H1 (cell line): ENCODE results near the gene TOM1L2. TPM values are rescaled to one million over a fixed set of nuclear protein-coding genes. Genes with fewer than 3 reads are reported as not detected.
"Not testable (repeated sequence)": the region's sequence is repeated elsewhere in the genome, so short reads cannot be mapped to it uniquely, and the experiment has no call there.

Experiments
- CTCF ChIA-PET: fragments of 300-600 bp; sonication (Branson Sonifier 250); formaldehyde crosslinking; loops from one replicate; lab custom pipeline; 2021; ENCODE audit not compliant: partially characterized antibody; lab: Charles Lee
- POLR2A ChIA-PET: fragments of 300-600 bp; sonication (Branson Sonifier 250); formaldehyde crosslinking; loops from one replicate; lab custom pipeline; 2021; ENCODE audit warnings: inconsistent platforms; ENCODE audit not compliant: partially characterized antibody; lab: Charles Lee
- DNase-seq, 2 experiments: peaks; one replicate each; pipeline versions ENCODE4 v3.0.0 to v3.0.0-alpha.2; 2010 to 2022; ENCODE audit warnings: low spot score in 2 of 2, low read depth in 1 of 2, mixed read lengths in 1 of 2
- FAIRE-seq: peaks from 2 replicates; lab custom pipeline; 2011; peaks lifted over from hg19 to GRCh38; lab: Jason Lieb, UNC
- H2AFZ ChIP-seq: 2 replicates; pipeline ENCODE4 v1.8.1; 2012; ENCODE audit warnings: low read length, inconsistent platforms
- H2AK5ac ChIP-seq: 2 replicates; pipeline ENCODE4 v1.6.1; 2013; ENCODE audit warnings: low read depth, low read length
- H2BK120ac ChIP-seq: replicated peaks from 2 replicates; pipeline ENCODE3; 2013; ENCODE audit warnings: low read depth, low read length, inconsistent platforms
- H2BK12ac ChIP-seq: 2 replicates; pipeline ENCODE4 v1.6.1; 2013; ENCODE audit warnings: low read depth, low read length
- H2BK15ac ChIP-seq: 2 replicates; pipeline ENCODE4 v1.6.1; 2013; ENCODE audit warnings: low read length
- H2BK20ac ChIP-seq: 2 replicates; pipeline ENCODE4 v1.6.1; 2013; ENCODE audit warnings: low read length
- H2BK5ac ChIP-seq: 2 replicates; pipeline ENCODE4 v1.6.1; 2013; ENCODE audit warnings: low read depth, low read length
- H3K14ac ChIP-seq: 2 replicates; pipeline ENCODE4 v1.6.1; 2013; ENCODE audit warnings: inconsistent platforms; ENCODE audit not compliant: insufficient read length
- H3K18ac ChIP-seq: 2 replicates; pipeline ENCODE4 v1.6.1; 2013; ENCODE audit warnings: low read length; ENCODE audit errors: extremely low read depth
- H3K23ac ChIP-seq: 2 replicates; pipeline ENCODE4 v1.6.1; 2013; ENCODE audit warnings: inconsistent platforms; ENCODE audit not compliant: insufficient read length
- H3K23me2 ChIP-seq: 2 replicates; pipeline ENCODE4 v1.6.1; 2013; ENCODE audit warnings: low read depth, low read length
- H3K27ac ChIP-seq: 2 replicates; pipeline ENCODE4 v1.6.1; 2011; ENCODE audit warnings: low read depth, low read length, inconsistent platforms
- H3K27me3 ChIP-seq, 4 experiments: replicated peaks in 1 of 4; 1 replicate in 1 of 4; 2 replicates in 3 of 4; pipeline versions ENCODE4 v1.6.1 to v1.8.1; 2011 to 2013; ENCODE audit warnings: low read length in 3 of 4, mild to moderate bottlenecking in 3 of 4, inconsistent platforms in 2 of 4, mixed read lengths in 2 of 4, moderate library complexity in 1 of 4; ENCODE audit not compliant: control insufficient read depth in 3 of 4, insufficient read depth in 3 of 4; ENCODE audit errors: extremely low read depth in 1 of 4
- H3K36me3 ChIP-seq, 4 experiments: 2 replicates each; pipeline versions ENCODE4 v1.6.1 to v1.8.1; 2011 to 2013; ENCODE audit warnings: mild to moderate bottlenecking in 4 of 4, low read length in 3 of 4, moderate library complexity in 2 of 4, control low read depth in 1 of 4, inconsistent platforms in 1 of 4; ENCODE audit not compliant: insufficient read depth in 4 of 4, control insufficient read depth in 2 of 4
- H3K4ac ChIP-seq: replicated peaks from 2 replicates; pipeline ENCODE3; 2013; ENCODE audit warnings: low read length, low read depth, mixed read lengths, inconsistent platforms; ENCODE audit not compliant: insufficient read length
- H3K4me1 ChIP-seq, 4 experiments: replicated peaks in 1 of 4; 1 replicate in 1 of 4; 2 replicates in 3 of 4; pipeline versions ENCODE4 v1.6.1 to v1.8.1; 2011 to 2013; ENCODE audit warnings: low read length in 3 of 4, inconsistent platforms in 2 of 4, mixed read lengths in 1 of 4; ENCODE audit not compliant: insufficient read depth in 4 of 4, control insufficient read depth in 3 of 4
- H3K4me2 ChIP-seq, 2 experiments: 2 replicates each; pipeline versions ENCODE4 v1.6.1 to v1.8.1; 2011 to 2013; ENCODE audit warnings: low read depth in 2 of 2, low read length in 2 of 2, control low read depth in 1 of 2, inconsistent platforms in 1 of 2, mild to moderate bottlenecking in 1 of 2; ENCODE audit not compliant: insufficient read depth in 1 of 2
- H3K4me3 ChIP-seq, 4 experiments: fragments of 200-600, 300-600 bp in 1 of 4; sonication (generic), shearing (Covaris generic), sonication (Bioruptor Twin) in 1 of 4; 2 replicates each; pipeline versions ENCODE4 v1.5.1 to v1.8.1; 2011 to 2016; ENCODE audit warnings: low read length in 4 of 4, low read depth in 3 of 4, control low read depth in 2 of 4, inconsistent platforms in 2 of 4, mild to moderate bottlenecking in 2 of 4, mixed read lengths in 1 of 4, moderate library complexity in 1 of 4; ENCODE audit not compliant: insufficient read depth in 2 of 4; ENCODE audit errors: extremely low read depth in 1 of 4
- H3K56ac ChIP-seq: replicated peaks from 2 replicates; pipeline ENCODE3; 2013; ENCODE audit warnings: low read depth, mild to moderate bottlenecking, mixed read lengths, low read length, inconsistent platforms; ENCODE audit not compliant: insufficient read length
- H3K79me1 ChIP-seq: 2 replicates; pipeline ENCODE4 v1.6.1; 2013; ENCODE audit warnings: low read depth, low read length, control low read depth
- H3K79me2 ChIP-seq, 2 experiments: 2 replicates each; pipeline versions ENCODE4 v1.6.1 to v1.8.1; 2012 to 2013; ENCODE audit warnings: low read length in 2 of 2, mild to moderate bottlenecking in 2 of 2, inconsistent platforms in 1 of 2; ENCODE audit not compliant: insufficient read depth in 2 of 2, control insufficient read depth in 1 of 2
- H3K9ac ChIP-seq, 4 experiments: replicated peaks in 1 of 4; 1 replicate in 1 of 4; 2 replicates in 3 of 4; pipeline versions ENCODE4 v1.6.1 to v1.8.1; 2011 to 2013; ENCODE audit warnings: low read depth in 3 of 4, low read length in 3 of 4, control low read depth in 2 of 4, mild to moderate bottlenecking in 2 of 4, moderate library complexity in 2 of 4, inconsistent platforms in 1 of 4; ENCODE audit errors: extremely low read depth in 1 of 4
- H3K9me3 ChIP-seq, 2 experiments: 2 replicates each; pipeline versions ENCODE4 v1.6.1 to v1.8.1; 2012 to 2013; ENCODE audit warnings: mild to moderate bottlenecking in 2 of 2, moderate library complexity in 2 of 2, control low read depth in 1 of 2, inconsistent platforms in 1 of 2, low read depth in 1 of 2, low read length in 1 of 2, mixed read lengths in 1 of 2; ENCODE audit not compliant: insufficient read depth in 2 of 2
- H4K20me1 ChIP-seq, 2 experiments: replicated peaks in 1 of 2; 2 replicates each; pipeline versions ENCODE3 to v1.8.1; 2011 to 2013; ENCODE audit warnings: inconsistent platforms in 2 of 2, low read length in 2 of 2, mild to moderate bottlenecking in 1 of 2; ENCODE audit not compliant: insufficient read depth in 2 of 2, control insufficient read depth in 1 of 2
- H4K5ac ChIP-seq: 2 replicates; pipeline ENCODE4 v1.6.1; 2013; ENCODE audit warnings: low read length, low read depth, mixed read lengths, inconsistent platforms; ENCODE audit not compliant: insufficient read length
- H4K8ac ChIP-seq: 2 replicates; pipeline ENCODE4 v1.8.0; 2013; ENCODE audit warnings: mild to moderate bottlenecking, moderate library complexity, low read length, inconsistent platforms; ENCODE audit not compliant: insufficient read depth; ENCODE audit errors: extremely low read depth
- H4K91ac ChIP-seq: replicated peaks from 2 replicates; pipeline ENCODE3; 2013; ENCODE audit warnings: low read length, mixed read lengths, inconsistent platforms; ENCODE audit not compliant: insufficient read length
- WGBS, 2 experiments: shearing (Covaris generic) in 1 of 2; methylation state at CpG; one replicate each; pipeline versions ENCODE4 v1.1.6 to v1.1.7; 2013 to 2015; ENCODE audit warnings: low lambda C conversion rate in 2 of 2, mixed read lengths in 2 of 2, inconsistent platforms in 1 of 2, low coverage in 1 of 2, missing lambda C conversion rate in 1 of 2; ENCODE audit not compliant: insufficient replicate concordance in 2 of 2, insufficient coverage in 1 of 2, insufficient read length in 1 of 2; ENCODE audit errors: extremely low coverage in 1 of 2, missing lambda C conversion rate in 1 of 2; 5-methylcytosine and 5-hydroxymethylcytosine counted together
- polyA plus RNA-seq, 7 experiments: library from polyadenylated mRNA; depleted of rRNA in 3 of 7; stranded (reverse) in 5 of 7; unstranded in 2 of 7; fragments of >200 nt in 5 of 7; fragments of 200-250 nt in 2 of 7; gene quantifications; 1 replicate in 5 of 7; 2 replicates in 1 of 7; 4 replicates in 1 of 7; pipeline versions ENCODE4 v1.2.1 to v1.2.3, GENCODE V29; 2011 to 2013; ENCODE audit warnings: missing spikeins in 2 of 7, mixed read lengths in 2 of 7
- total RNA-seq: library from RNA; stranded (reverse); fragmentation: NEBNext Ultra II Directional; extraction: Animal tissue kit (Norgen Biotek cat#: 25700); gene quantifications from 2 replicates; pipeline ENCODE4 v1.2.1, GENCODE V29; 2021

TOM1L2 gene
- total and polyA plus RNA-seq, 2 of the 8 experiments (the other 6 are each of a cell fraction or from before 2014, with no cell fraction given), result 2.0 to 3.4 TPM

- not testable (repeated sequence) for H3K27ac ChIP-seq, H3K23me2 ChIP-seq, H2AK5ac ChIP-seq, H3K36me3 ChIP-seq, H4K5ac ChIP-seq, H2BK15ac ChIP-seq, H3K27me3 ChIP-seq, H4K8ac ChIP-seq, H3K79me2 ChIP-seq, H2BK12ac ChIP-seq, H3K9me3 ChIP-seq, H2AFZ ChIP-seq, H2BK20ac ChIP-seq, H4K91ac ChIP-seq, DNase-seq, H3K79me1 ChIP-seq, H3K18ac ChIP-seq, H3K14ac ChIP-seq, H3K4ac ChIP-seq, H2BK5ac ChIP-seq, H2BK120ac ChIP-seq, H4K20me1 ChIP-seq, FAIRE-seq, H3K4me2 ChIP-seq, H3K9ac ChIP-seq, H3K4me3 ChIP-seq, H3K56ac ChIP-seq, H3K23ac ChIP-seq
- CTCF ChIA-PET, result interaction anchor here (0.6 to 1.7 kb wide), 12 partner anchors 11 to 147 kb away, joined by 3 to 7 read pairs (median 3); no protein-coding TSS in a partner anchor
- H3K4me1 ChIP-seq, result peaks cover 0 to 12% (median under 1%) of the 10 kb centered on the region in 4 experiments; a peak in 1 of 7 replicates
- WGBS, 2 experiments, result 93% methylated on average over 7 of the region's 12 CpGs; no CpG with 5 or more reads in 1 of the 2 experiments
- POLR2A ChIA-PET, result interaction anchor here (1.3 to 1.7 kb wide), 3 partner anchors 10 to 35 kb away, joined by 3 to 4 read pairs (median 3); no protein-coding TSS in a partner anchor
Observed at GRCh38 chr17:17955790-17956341, 16.3 kb downstream of the TOM1L2 start.
